ENCODE results near the gene CLIC4.
"Not testable (repeated sequence)": the region's sequence is repeated elsewhere in the genome, so short reads cannot be mapped to it uniquely, and the experiment has no call there.

Gene CLIC4

GRCh38 chr1:24717887-24718650 is 27.2 kb upstream of the CLIC4 start:
- no peak for DNase-seq (ENCODE audit: low read depth in 2 of 2)

DNA sequence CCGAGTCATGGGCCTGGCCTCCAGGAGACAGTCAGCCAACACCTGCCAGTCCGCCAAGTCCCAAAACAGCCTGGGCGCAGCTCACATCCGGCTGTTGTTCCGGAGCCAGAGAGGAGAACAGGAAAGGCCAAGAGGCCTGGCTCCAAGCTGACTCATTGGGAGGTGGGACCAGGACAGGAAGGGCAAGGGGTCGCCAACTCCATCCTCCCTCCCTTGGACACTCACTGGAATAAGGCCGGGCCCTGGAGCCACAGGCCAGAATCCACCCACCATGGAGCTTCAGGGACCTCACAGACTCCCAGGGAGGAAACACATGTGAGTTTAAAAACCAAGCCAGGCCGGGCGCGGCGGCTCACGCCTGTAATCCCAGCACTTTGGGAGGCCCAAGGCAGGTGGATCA is 25.1 kb upstream of the CLIC4 start:
- DNase-seq (ENCODE audit: low read depth in 2 of 2), result no peak

- no peak for DNase-seq (ENCODE audit: low read depth in 2 of 2)
These were observed 23.7 kb upstream of the CLIC4 start for GRCh38 chr1:24721533-24721932.

DNA sequence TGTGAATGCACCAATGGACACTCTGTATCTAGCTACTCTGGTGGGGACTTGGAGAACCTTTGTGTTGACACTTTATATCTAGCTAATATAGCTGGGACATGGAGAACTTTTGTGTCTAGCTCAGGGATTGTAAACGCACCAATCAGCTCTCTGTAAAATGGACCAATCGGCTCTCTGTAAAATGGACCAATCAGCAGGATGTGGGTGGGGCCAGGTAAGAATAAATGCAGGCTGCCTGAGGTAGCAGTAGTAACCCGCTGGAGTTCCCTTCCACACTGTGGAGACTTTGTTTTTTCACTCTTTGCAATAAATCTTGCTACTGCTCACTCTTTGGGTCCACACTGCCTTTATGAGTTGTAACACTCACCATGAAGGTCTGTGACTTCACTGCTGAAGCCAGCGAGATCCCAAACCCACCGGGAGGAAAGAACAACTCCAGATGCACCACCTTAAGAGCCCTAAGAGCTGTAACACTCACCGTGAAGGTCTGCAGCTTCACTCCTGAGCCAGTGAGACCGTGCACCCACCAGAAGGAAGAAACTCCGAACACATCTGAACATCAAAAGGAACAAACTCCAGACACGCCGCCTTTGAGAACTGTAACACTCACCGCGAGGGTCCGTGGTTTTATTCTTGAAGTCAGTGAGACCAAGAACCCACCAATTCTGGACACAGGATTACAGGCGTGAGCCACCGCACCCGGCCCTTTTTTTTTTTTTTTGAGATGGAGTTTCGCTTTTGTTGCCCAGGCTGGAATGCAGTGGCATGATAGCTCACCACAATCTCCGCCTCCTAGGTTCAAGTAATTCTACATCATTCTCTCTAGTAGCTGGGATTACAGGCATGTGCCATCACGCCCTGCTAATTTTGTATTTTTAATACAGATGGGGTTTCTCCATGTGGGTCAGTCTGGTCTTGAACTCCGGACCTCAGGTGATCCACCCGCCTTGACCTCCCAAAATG is 22.9 kb upstream of the CLIC4 start:
- not testable (repeated sequence) for DNase-seq (ENCODE audit: low read depth in 2 of 2)

GRCh38 chr1:24724345-24725208 is 20.7 kb upstream of the CLIC4 start:
- DNase-seq (ENCODE audit: low read depth in 2 of 2), result no peak

GRCh38 chr1:24725209-24725651 is 20.0 kb upstream of the CLIC4 start:
- DNase-seq (ENCODE audit: low read depth in 2 of 2), result no peak

GRCh38 chr1:24726741-24727140 is 18.5 kb upstream of the CLIC4 start:
- DNase-seq (ENCODE audit: low read depth in 2 of 2), result no peak

DNA sequence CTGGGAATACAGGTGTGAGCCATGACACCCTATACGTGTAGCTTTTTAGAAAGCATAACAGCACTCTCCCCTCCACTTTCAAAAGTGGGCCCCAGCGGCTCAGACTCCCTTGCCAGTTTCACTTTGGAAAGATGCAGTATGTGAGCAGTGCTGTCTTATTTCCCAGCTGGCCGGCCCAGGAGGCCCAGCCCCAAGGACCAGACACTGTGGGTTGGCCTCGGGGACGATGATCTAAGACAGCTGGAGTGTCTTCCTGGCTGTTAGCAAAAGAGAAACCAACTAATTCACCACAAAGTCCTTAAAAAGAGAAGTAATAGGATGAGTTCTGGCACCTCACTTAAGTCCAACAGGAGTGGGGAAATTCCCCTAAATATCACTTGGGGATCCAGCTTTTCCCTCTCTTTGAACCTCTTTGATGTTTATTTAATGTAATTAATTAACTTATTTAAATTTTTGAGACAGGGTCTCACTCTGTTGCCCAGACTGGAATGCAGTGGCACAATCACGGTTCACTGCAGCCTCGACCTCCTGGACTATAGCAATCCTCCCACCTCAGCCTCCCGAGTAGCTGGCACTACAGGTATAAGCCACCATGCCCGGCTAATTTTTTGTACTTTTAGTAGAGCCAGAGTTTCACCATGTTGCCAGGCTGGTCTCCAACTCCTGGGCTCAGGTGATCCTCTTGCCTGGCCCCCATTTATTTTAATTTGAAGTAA is 17.6 kb upstream of the CLIC4 start:
- no peak for DNase-seq (ENCODE audit: low read depth in 2 of 2)

DNA sequence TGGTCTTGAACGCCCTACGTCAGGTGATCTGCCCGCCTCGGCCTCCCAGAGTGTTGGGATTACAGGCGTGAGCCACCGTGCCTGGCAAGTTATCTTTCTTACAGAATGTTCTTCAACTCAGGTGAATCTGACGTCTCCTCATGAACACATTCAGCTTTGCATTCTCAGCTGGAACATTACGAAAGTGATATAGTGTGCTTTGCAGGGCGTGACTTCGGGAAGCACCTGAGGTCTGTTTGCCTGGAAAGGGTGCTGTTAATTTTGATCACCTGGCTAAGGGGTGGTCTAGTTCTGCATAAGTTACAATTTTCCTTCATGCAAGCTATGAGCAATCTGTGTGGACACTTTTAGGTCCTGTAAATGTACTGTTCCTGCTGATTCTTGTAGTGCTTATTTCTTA is 16.3 kb upstream of the CLIC4 start:
- DNase-seq (ENCODE audit: low read depth in 2 of 2), result no peak

GRCh38 chr1:24732186-24732885 is 12.9 kb upstream of the CLIC4 start:
- DNase-seq (ENCODE audit: low read depth in 2 of 2), result no peak

DNA sequence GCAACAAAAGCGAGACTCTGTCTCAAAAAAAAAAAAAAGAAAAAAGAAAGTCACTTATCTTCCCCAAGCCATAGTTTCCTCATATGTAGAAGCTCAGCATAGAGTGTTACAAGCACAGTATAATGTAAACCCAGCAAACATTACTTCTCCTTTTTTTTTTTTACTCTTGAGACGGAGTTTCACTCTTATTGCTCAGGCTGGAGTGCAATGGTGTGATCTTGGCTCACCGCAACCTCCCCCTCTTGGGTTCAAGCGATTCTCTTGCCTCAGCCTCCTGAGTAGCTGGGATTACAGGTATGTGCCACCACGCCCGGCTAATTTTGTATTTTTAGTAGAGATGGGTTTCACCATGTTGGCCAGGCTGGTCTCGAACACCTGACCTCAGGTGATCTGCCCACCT is 11.9 kb upstream of the CLIC4 start:
- not testable (repeated sequence) for DNase-seq (ENCODE audit: low read depth in 2 of 2)

GRCh38 chr1:24735156-24735508 is 10.1 kb upstream of the CLIC4 start:
- no peak for DNase-seq (ENCODE audit: low read depth in 2 of 2)

GRCh38 chr1:24735509-24736375 is 9.5 kb upstream of the CLIC4 start:
- DNase-seq (ENCODE audit: low read depth in 2 of 2), result no peak

GRCh38 chr1:24737368-24738117 is 7.7 kb upstream of the CLIC4 start:
- no peak for DNase-seq (ENCODE audit: low read depth in 2 of 2)

DNA sequence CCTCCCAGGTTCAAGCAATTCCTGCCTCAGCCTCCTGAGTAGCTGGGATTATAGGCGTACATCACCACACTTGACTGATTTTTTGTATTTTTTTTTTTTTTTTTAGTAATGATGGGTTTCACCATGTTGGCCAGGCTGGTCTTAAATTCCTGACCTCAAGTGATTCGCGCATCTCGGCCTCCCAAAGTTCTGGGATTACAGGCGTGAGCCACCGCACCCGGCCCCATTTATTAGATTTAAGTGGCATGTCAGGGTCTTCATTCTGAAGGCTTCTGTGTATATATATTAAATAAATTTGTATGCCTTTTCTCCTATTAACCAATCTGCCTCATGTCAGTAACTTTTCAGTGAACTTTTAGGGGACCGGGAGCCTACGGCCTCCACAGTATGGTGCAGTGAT is 6.0 kb upstream of the CLIC4 start:
- DNase-seq (ENCODE audit: low read depth in 2 of 2), result no peak

- no peak for DNase-seq (ENCODE audit: low read depth in 2 of 2)
These were observed 2.9 kb upstream of the CLIC4 start for GRCh38 chr1:24742090-24742938.

- DNase-seq (ENCODE audit: low read depth in 2 of 2), result no peak
These were observed 1.6 kb upstream of the CLIC4 start for GRCh38 chr1:24743404-24744211.

Data from stimulated activated CD8-positive, alpha-beta memory T cell treated with anti-CD3 and anti-CD28 coated beads, Interleukin-2, amount 100 ng/mL, for 1 hour (primary cell).